HG03095 (cell line): ENCODE results near the gene MYH15.

ENCODE experiments used
- ATAC-seq: cut with Tn5 transposase; IDR thresholded peaks from one replicate; pipeline ENCODE4 v1.9.1; 2021; ENCODE audit warnings: moderate library complexity; ENCODE audit not compliant: unreplicated experiment

MYH15 gene

DNA sequence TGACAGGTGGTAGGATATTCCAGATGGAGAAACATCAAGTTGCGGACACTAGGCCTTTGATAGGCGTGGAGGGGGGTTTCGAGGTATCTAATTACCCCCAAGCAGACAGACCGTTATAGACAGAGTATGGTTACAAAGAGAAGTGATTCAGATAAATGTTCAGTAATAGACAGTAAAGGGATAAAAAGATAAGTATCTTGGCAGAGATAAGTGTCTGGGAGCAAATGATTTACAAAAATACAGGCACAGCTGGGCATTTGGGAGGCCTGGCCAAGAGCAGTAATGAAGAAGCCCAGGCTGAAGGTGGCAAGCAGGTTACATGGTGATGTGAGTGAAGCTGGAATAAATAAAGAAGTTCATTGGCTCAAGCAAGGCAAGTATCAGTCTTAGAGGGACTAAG is 659 bp upstream of the MYH15 start:
- ATAC-seq: no peak

DNA sequence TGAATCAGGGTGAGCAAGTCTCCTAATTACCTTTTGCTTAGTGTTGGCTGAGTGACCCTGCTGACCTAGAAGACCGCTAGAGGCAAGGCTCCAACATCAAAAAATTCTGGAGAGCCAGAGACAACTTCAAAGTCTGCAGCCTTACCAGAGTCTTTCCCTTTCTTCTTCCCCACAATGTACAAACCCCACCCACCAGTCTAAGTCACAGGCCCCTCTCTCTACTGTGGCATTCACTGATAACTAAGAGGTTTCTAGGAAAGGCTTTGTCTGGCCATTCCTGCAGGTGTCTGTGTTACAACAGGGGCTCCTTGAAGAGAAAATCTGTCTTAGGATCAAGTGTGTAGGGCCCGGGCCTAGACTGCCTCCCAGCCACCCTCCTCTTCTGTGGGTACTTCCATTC is 525 bp downstream of the MYH15 start:
- no peak for ATAC-seq

GRCh38 chr3:108509263-108509662 is 1.1 kb downstream of the MYH15 start:
- no peak for ATAC-seq

- no peak for ATAC-seq
Measured at GRCh38 chr3:108507902-108508301, 2.5 kb downstream of the MYH15 start.

DNA sequence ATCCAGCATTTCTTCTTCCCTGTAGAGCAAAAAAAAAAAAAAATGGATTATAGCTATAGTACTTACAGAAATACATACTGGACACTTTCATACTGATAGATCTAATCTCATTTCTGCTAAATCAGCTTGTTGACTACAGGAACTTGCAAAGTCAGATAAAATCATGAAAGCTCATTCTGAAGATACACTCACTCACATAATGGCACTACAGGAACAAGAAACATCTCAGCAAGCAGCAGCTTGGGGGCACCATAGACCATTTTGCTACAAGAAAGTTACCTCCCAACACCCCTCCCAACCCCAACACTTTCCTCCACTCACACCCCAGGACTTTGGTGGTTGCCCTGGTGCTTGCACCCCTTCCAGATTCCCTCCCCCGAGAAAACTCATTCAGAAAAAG is 4.6 kb downstream of the MYH15 start:
- ATAC-seq: no peak

- ATAC-seq: no peak
Measured at GRCh38 chr3:108503722-108504121, 6.7 kb downstream of the MYH15 start.

GRCh38 chr3:108501535-108501934 is 8.9 kb downstream of the MYH15 start:
- ATAC-seq: no peak

DNA sequence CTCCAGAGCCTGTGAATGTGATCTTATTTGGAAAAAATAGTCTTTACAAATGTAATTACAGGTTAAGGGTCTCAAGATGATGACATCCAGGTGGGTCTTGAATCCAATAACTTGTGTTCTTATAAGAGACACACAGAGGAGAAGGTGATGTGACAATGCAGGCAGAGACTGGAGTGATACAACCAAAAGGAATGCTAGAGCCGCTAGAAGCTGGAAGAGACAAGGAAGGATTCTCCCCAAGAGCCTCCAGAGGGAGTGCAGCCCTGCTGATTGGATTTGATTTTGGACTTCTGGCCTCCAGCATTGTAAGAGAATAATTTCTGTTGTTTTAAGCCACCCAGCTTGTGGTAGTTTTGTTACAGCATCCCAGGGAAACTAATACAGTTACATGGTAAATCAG is 9.7 kb downstream of the MYH15 start:
- no peak for ATAC-seq

DNA sequence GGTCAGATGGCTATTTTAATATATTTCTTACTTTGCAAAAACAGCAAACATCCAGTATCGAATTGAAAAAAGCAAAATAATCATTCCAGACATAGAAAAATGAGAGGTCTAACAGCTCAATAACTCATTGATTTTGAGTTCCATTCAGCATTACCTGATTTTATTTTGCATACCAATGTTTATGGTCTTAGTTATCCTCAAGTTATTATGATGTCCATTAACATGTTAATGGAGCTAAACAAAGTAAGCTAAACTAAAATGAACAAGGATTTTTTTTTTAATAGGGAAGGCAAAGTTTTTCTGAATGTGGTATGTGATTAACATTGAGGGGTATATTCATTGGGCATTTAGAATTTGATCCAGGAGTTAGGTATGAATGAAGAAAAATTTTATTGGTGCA is 13.1 kb downstream of the MYH15 start:
- ATAC-seq: no peak

DNA sequence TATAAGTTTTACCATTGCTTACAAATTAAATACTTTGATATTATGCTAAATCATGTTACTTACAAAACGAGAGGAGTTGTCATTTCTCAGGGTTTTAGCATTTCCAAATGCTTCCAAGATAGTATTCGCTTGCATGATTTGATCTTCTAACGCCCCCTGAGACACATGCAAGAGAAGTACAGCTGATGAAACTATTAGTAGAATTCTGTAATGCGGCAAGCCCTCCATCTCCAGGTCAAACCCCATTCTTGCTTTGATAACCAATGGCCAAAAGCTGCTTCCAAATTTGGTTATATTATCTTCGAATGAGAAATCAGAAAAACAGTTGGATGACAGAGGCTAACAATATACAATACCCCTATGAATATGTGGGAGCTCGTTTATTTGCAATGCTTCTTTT is 14.7 kb downstream of the MYH15 start:
- ATAC-seq: no peak

DNA sequence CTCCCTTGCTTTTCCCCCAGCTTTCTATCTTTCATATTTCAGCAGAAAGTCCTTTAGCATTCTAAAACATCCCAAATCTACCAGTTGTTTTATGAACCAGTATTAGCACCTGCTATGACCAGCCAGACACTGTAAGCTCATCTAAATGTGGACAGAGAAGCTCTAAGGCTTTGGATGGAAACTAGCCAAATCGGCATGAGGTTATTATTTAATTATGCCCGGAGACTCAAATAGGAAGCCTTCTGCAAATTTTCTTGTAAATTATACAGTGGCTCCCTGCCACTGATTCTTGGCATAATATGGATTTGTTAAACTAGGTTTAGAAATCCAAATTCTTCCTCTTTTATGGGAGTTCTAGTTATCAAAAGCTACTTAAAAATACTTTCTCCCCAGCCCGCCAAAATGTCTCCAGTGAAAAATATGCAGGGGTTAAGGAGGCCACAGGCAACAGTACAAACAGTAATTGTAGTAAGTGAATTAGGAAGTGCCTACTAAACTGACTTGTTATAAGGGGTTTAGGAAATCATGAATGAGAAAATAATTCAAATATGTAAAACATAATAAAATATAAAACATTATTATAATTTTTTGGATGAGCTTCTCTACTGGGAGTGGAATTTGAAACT is 15.4 kb downstream of the MYH15 start:
- no peak for ATAC-seq

GRCh38 chr3:108493862-108494261 is 16.5 kb downstream of the MYH15 start:
- no peak for ATAC-seq

DNA sequence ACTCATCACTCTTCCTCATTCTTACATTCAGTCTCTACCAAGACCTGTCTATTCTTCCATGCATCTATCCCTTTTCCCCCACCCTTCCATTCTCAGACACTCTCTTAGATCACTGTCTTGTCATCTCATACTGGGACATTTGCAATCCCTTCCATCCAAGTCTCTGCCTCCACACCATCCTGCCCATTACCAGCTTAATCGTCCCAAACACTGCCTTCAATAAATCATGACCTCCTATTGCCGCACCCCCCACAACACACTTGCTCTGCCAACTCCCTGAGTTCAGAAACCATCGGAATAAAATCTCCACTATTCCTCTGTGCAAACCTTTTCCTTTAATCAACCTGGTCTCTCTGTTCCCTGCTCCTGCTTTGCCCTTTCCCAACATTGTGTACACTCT is 18.9 kb downstream of the MYH15 start:
- no peak for ATAC-seq

DNA sequence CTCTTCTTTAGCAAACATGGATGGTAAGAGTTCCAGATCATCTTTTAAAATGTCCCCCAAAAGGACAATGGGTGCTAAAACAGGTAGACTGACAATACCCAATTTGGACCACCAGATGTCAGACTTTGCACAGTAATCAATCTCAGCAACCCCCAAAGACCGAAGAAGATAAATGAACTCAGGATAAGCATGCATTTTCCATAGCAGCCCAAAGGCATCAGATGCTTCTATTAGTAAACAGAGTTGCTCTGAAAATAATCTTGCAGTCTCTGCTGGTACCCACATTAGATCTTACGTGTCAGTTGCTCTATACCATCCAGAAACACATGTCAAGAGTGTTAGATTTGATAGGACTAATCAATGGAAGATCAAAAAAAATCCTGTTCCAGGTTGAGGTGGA is 20.6 kb downstream of the MYH15 start:
- peak; percentile 69 for ATAC-seq

DNA sequence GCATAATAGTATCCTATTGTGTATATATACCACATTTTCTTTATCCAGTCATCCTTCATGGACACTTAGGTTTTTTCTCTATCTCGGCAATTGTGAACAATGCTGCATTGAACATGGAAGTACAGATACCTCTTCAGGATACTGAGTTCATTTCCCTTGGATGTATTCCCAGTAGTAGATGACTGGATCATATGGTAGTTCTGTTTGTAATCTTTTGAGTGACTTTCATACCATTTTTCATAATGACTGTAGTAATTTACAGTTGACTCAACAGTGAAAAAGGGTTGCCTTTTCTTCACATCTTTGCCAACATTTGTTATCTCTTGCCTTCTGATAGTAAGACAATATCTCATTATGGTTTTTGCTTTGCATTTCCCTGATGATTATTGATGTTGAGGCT is 21.8 kb downstream of the MYH15 start:
- ATAC-seq: no peak

DNA sequence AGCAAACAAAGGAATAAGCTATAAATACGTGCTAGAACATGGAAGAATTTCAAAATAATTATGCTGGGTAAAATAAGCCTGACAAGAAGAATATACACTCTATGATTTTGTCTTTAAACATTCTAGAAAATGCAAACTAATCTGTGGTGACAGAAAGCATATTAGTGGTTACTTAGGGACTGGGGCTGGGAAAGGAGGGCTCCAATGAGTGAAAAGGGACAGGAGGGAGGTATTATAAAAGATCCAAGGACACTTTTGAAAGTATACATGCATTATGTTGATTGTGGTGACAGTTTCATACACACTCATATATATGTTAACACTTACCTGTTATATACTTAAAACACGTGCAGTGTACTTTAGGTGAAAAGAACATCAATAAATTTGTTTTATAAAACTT is 23.0 kb downstream of the MYH15 start:
- ATAC-seq: no peak

DNA sequence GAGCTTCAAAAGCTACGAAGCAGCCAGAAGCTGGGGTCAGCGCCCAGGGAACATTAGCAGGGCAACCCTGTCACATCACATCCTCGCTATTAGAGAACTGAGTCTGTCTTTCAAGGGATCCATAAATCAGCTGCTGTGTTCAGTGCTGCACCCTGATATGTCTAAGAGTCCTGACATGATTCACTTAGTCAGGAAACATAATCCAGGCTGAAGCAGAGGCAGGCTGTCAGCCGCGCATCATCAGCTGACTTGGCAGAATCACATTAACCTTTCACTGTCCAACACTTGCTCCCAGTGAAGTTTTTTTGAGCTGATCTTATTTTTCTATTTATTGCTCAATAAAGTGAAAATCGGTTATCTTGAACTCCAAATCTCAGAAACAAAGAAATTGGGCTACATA is 23.5 kb downstream of the MYH15 start:
- no peak for ATAC-seq

DNA sequence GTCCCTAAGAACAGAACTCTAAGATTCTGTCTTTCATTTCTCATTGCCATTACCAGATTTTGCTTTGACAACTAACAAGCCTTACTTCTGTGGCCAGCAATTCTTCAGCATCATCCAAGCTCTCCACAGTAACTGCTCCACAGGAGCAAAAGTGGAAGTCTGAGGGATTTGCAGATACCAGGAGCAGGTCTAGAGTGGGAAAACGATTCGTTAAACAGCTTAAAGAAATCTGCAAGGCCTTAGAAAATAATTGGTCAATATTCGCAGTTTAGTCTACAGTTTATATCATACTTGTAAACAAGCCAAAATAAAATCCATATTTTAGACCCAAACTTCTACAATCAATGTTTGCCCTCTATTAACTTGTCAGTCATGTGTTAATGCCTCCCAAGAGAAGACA is 24.1 kb downstream of the MYH15 start:
- ATAC-seq: no peak

- ATAC-seq: no peak
Measured at GRCh38 chr3:108485146-108485545, 25.2 kb downstream of the MYH15 start.

DNA sequence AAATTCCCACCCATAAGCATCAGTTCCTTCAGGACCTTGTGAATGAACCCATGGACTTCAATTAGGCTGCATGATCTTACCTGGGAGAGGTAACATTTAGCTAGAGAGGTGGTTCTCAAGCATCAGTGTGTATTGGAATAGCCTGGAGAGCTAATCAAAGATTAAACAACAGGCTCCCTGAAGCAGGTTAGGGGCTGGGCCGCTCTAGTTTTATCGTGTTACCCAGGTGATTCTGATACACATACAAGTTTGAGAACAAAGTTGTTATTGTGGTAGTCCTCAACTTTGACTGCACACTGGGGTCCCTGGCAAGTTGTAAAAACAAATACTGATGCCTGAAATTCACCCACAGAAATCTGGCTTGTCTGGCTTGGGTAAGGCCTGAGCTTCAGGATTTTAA is 31.2 kb downstream of the MYH15 start:
- no peak for ATAC-seq

DNA sequence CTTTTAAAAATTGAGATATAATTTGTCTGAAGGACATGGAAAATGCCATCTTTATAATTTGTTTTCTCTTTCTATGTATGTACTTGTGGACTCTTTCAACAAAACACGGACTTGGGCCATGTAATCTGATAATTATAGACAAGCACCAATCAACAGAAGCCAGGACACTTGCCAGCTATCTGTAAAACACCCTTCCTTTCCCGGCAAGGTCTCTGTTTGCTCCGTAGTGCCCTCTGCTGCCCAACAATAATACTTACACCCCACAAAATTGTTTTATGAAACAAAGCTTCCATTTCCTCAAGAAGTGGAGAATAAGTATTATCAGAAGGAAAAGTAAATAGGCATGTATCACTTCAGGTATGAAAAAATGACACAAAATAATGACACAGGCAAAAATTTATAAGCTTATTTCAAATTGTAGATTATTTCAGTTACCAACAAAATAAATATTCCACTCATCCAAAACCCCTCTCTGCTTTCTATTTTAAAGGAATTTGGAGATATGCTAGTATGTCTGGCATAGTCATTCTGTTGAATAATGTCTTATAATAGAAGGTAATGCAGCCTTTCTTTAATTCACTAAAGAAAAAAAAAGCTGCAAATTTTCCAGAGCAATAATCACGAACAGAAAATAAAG is 32.8 kb downstream of the MYH15 start:
- peak; percentile 58 for ATAC-seq

DNA sequence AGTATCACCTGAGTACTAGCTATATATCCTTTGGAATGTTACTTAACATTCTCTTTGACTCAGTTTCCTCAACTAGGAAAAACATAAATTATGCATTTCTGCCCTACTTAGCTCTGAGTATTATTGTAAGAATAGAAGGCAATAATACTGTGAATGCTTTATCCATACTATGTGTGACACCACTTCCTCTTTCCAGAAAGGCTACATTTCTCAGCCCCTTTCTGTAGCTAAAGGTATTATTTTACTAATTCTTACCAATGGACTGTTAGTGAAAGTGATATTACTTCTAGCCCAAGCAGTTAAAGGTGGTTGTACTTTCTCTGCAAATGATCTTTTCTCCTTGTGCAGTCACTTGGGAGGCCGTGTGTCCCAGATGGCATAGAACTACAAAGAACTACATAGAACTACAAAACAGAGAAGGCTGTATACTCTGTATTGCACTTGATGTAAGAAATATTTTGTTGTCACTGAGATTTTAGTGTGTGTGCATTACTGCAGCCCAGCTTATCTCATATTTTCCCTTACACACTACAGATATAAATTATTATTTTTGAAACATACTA is 35.1 kb downstream of the MYH15 start:
- ATAC-seq: no peak

- no peak for ATAC-seq
Measured at GRCh38 chr3:108474581-108474980, 35.8 kb downstream of the MYH15 start.
